Left ventricle myocardium inferior (tissue), 1 donor: ENCODE results near the gene VAV3. TPM values are rescaled to one million over a fixed set of nuclear protein-coding genes. Genes with fewer than 3 reads are reported as not detected.

Source experiments
- DNase-seq: peaks from one replicate; pipeline ENCODE4 v3.0.0-alpha.2; 2020
- H3K27ac ChIP-seq: fragments of 200-600 bp; replicated peaks from 2 replicates; pipeline ENCODE4 v1.8.0; 2021
- H3K27me3 ChIP-seq: fragments of 200-600 bp; 2 replicates; pipeline ENCODE4 v1.8.0; 2021; ENCODE audit warnings: low read depth
- H3K36me3 ChIP-seq: fragments of 200-600 bp; 2 replicates; pipeline ENCODE4 v1.8.0; 2021
- H3K4me1 ChIP-seq: fragments of 200-600 bp; 2 replicates; pipeline ENCODE4 v1.8.0; 2021
- H3K4me3 ChIP-seq: fragments of 200-600 bp; 2 replicates; pipeline ENCODE4 v1.8.0; 2021; ENCODE audit warnings: mild to moderate bottlenecking, moderate library complexity
- H3K9me3 ChIP-seq: fragments of 200-600 bp; replicated peaks from 2 replicates; pipeline ENCODE4 v1.8.0; 2021
- intact Hi-C: fragments of 100-400 bp; cut with micrococcal nuclease; formaldehyde crosslinking; loops from one replicate; pipeline ENCODE4 v1.11.0; 2022
- total RNA-seq: library from RNA; stranded (reverse); fragmentation: NEBNext Ultra II Directional; extraction: Animal tissue kit (Norgen Biotek cat#: 25700); gene quantifications from one replicate; pipeline ENCODE4 v1.2.1, GENCODE V29; 2021
- TF ChIP-seq, protein P1 (sequence below): fragments of 200-600 bp; IDR thresholded peaks from 2 replicates; pipeline ENCODE4 v1.8.0; 2021; ENCODE audit warnings: antibody characterized with exemption, mild to moderate bottlenecking, borderline replicate concordance
- donor health status: DM: no; HTN: yes; CAD: no; lungs with severe emphysema.

The VAV3 gene
- total RNA-seq, 1 donor from 2014 or later = 1.4 TPM

DNA sequence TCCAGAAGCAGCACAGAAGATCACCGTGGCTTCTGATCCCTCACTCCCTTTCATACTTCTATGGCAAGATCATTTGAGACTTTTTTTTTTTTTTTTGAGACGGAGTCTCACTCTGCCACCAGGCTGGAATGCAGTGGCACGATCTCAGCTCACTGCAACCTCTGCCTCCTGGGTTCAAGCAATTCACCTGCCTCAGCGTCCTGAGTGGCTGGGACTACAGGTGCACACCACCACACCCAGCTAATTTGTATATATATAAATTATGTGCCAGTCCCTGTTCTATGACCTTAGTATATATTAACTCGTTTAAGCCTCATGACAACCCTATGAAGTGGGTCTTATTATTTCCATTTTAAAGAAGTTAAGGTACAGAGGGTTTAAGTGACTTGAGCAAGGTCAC is 298.5 kb downstream of the VAV3 start:
- Histone ChIP-seq H3K4me1 (no peaks in the 10 kb centered on the region), H3K4me3 (no peak overlapping the region), H3K27me3 (no peaks in the 10 kb centered on the region), H3K27ac (no peak overlapping the region), H3K9me3 (no peaks in the 10 kb centered on the region), H3K36me3 (no peaks in the 10 kb centered on the region)
- intact Hi-C loops = no loop called here
- TF ChIP-seq, protein P1, sequence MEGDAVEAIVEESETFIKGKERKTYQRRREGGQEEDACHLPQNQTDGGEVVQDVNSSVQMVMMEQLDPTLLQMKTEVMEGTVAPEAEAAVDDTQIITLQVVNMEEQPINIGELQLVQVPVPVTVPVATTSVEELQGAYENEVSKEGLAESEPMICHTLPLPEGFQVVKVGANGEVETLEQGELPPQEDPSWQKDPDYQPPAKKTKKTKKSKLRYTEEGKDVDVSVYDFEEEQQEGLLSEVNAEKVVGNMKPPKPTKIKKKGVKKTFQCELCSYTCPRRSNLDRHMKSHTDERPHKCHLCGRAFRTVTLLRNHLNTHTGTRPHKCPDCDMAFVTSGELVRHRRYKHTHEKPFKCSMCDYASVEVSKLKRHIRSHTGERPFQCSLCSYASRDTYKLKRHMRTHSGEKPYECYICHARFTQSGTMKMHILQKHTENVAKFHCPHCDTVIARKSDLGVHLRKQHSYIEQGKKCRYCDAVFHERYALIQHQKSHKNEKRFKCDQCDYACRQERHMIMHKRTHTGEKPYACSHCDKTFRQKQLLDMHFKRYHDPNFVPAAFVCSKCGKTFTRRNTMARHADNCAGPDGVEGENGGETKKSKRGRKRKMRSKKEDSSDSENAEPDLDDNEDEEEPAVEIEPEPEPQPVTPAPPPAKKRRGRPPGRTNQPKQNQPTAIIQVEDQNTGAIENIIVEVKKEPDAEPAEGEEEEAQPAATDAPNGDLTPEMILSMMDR = no peak
- no peak for DNase-seq

DNA sequence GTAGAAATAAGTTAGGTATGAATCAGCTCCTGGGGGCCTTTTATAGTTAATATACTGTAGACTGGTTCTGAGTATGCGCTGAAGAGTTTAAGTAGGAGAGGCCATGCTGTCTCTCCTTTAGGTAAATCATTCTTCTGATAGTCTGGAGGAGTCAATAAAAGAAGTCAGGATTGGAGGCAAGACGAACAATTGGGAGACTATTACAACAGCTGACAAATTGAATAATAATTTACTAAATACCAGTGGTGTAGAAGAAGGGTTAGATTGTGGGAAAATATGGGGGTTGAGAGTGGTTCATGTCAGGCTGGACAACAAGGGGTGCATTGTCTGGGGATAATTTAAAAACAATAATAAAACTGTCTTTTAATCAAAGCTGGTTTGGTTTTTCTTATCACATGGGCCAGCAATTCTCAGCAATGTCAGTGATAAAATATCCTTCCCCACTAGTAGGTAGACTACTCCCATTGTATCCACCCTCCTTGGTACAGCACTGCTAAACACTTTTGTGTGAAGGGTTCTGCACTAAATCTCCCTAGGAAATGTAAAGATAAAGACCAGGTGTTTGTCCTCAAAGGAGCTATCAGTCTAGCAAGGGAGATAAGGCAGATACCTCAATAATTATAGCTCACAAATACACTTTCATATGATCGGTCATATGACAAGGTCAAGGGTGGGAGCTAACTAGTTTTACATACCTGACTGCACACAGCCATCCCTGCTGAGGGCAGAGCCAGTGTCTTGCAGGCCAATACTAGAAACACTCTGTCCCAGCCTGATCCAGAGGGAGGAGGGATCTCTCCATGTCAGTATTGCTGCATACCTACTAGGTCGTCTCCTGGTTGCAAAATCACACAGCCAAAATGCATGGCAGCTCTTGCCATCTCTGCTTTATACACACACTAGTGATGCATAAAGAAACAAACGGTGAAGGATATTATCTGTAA is 299.7 kb downstream of the VAV3 start:
- H3K27me3 ChIP-seq = no peaks in the 10 kb centered on the region
- no peaks in the 10 kb centered on the region for H3K9me3 ChIP-seq
- no peak overlapping the region for H3K27ac ChIP-seq
- H3K4me1 ChIP-seq = no peaks in the 10 kb centered on the region
- no peak for DNase-seq
- TF ChIP-seq, protein P1 = no peak
- H3K4me3 ChIP-seq = no peak overlapping the region
- intact Hi-C loops = no loop called here
- H3K36me3 ChIP-seq = no peaks in the 10 kb centered on the region

DNA sequence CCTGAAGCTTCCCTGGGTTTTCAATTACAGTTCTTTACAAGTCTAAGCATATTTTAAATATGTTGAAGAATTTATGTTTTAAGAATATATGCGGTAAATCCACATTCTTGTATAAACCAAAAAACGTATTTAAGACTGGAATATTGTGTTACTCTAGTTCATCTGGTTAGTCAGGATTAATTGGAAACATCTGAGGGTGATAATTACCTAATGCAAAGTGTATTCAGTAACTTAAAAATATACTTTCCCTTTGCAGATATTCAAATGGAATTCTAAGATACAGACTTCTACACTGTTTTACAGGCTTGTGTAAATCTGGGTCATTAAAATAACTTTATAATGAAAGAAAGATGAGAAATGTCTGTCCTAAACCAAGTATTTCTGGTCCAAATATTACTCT is 302.0 kb downstream of the VAV3 start:
- DNase-seq = no peak
- Histone ChIP-seq H3K27ac (no peak overlapping the region), H3K4me1 (no peaks in the 10 kb centered on the region), H3K9me3 (no peaks in the 10 kb centered on the region), H3K27me3 (no peaks in the 10 kb centered on the region), H3K4me3 (no peak overlapping the region), H3K36me3 (no peaks in the 10 kb centered on the region)
- TF ChIP-seq, protein P1 = no peak
- intact Hi-C loops = no loop called here

DNA sequence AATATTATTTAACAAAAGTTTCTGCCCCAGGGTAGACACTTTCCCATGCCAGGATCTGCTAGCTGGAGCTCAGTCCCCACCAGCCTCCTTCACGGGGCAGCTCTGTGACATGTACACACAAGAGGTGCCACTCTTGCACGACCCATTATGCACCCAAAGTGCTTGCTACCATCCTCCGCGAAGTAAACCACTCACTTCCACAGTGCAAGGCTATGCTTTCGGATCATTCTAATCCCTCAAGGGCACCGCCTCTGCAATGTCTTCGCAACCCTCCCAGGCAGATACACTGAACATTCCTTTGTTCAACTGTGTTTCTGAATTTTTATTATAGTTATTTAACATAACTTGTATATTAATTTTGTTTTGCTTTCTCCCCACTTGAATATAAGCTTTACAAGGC is 303.8 kb downstream of the VAV3 start:
- intact Hi-C loops = no loop called here
- TF ChIP-seq, protein P1 = no peak
- no peak overlapping the region for H3K27ac ChIP-seq
- H3K36me3 ChIP-seq = no peaks in the 10 kb centered on the region
- H3K27me3 ChIP-seq = no peaks in the 10 kb centered on the region
- no peak for DNase-seq
- H3K4me3 ChIP-seq = no peak overlapping the region
- H3K4me1 ChIP-seq = no peaks in the 10 kb centered on the region
- no peaks in the 10 kb centered on the region for H3K9me3 ChIP-seq

DNA sequence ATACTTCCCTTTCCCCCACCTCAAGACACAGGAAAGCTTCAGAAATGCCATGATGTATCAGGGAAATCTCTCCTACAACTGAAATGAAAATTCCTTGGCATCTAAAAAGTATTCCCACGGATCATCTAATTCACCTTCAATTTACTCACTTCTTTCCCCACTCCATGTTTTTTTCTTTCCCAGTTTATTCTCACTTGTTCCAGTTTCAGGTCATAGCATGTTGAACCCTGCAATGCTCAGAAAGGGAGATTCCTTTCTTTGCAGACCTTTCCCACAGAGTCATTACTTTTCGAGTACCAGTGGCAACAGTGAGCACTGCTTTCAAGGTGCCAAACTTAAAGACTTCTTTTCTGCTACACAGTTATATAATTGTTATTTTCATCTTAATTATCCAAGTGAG is 305.0 kb downstream of the VAV3 start:
- Histone ChIP-seq H3K4me1 (no peaks in the 10 kb centered on the region), H3K9me3 (no peaks in the 10 kb centered on the region), H3K4me3 (no peak overlapping the region), H3K27ac (no peak overlapping the region), H3K27me3 (no peaks in the 10 kb centered on the region), H3K36me3 (no peaks in the 10 kb centered on the region)
- intact Hi-C loops = no loop called here
- DNase-seq = no peak
- TF ChIP-seq, protein P1 = no peak
